ENCODE data around the gene KCNA3.

Gene KCNA3

GRCh38 chr1:110633646-110634030 is 41.1 kb downstream of the KCNA3 start:
- H3K4me3 ChIP-seq (ENCODE audit: control insufficient read depth, low read depth, low read length), result no peak overlapping the region
- no peak for DNase-seq (ENCODE audit: low read depth)
- TF ChIP-seq CTCF (IDR thresholded peaks at IDR 0.05; ENCODE audit: control insufficient read depth, insufficient read depth, low read depth, low read length, missing control alignments), result no peak

DNA sequence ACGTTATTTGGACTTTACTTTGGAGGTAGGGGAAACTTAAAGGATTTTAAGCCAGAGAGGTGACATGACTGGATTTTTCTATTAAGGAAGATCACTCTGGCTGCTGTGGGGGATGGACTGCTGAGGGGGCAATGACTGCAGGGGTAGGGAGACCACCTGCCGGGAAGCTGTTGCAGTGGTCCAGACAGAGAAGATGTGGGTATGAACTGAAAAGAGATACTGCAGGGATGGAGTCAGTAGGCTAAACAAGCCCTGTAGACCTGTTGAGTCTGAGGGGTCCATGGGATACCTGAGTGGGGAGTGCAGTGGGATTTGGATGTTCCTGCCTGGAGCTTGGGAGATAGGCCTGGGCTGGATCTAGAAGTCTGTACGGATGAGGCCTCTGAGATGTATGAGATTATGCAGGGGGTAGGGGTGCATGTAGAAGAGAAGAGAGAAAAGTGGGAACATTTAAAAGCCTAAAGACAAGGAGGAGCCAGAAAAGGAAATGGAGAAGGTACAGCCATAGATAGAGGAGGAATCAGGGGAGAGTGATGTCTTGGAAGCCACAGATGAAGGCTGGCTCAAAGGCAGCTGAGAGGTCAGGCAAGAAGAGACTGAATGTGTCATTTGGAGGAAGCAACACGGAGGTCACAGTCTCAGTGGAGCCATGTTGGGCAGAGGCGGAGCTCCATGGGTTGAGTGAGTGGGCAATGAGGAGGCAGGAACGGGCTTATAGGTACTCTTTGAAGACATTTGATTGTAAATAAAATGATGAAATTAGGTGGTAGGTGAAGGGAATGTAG is 42.7 kb downstream of the KCNA3 start:
- DNase-seq (ENCODE audit: low read depth), result no peak
- no peak overlapping the region for H3K4me3 ChIP-seq (ENCODE audit: control insufficient read depth, low read depth, low read length)
- TF ChIP-seq CTCF (IDR thresholded peaks at IDR 0.05; ENCODE audit: control insufficient read depth, insufficient read depth, low read depth, low read length, missing control alignments), result no peak

DNA sequence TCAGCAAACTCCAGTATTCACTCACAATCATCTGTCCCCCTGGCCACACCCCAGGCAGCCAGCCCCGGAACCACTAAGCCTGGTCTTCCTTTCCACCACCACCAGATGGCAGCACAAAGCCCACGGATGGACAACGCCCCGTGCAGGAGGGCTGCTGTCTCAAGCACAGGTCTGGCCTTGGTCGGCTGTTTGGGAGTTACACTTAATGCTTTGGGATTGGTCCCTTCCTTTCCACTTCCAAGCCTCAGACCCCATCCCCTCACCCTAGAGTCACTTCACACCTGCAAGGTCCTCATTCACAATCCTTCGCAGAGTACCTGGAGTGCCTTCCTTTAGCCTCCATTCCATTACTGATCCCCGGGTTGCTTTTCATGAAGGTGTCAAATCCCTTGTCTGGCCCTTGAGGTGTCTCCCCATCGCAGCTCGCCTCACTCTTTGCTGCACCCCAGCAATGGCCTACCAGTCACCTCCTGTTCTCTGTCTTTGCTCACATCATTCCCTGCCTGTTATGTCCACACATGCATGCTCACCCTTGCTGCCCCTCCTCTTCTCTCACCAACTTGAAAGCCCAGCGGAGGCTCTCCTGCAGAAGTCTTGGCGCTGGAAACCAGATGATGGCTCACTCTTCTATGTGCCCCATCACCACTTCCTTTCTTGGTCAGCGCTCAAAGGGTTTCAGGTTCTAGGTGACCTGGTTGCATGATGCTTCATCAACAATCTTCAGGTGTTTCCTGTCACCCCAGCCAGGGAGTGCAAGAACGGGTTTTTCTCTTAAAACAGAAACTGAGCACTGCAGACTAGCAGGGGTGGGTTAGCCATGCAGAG is 43.7 kb downstream of the KCNA3 start:
- TF ChIP-seq CTCF (IDR thresholded peaks at IDR 0.05; ENCODE audit: control insufficient read depth, insufficient read depth, low read depth, low read length, missing control alignments), result peak; percentile 90
- no peak overlapping the region for H3K4me3 ChIP-seq (ENCODE audit: control insufficient read depth, low read depth, low read length)
- DNase-seq (ENCODE audit: low read depth), result no peak

- no peak overlapping the region for H3K4me3 ChIP-seq (ENCODE audit: control insufficient read depth, low read depth, low read length)
- TF ChIP-seq CTCF (IDR thresholded peaks at IDR 0.05; ENCODE audit: control insufficient read depth, insufficient read depth, low read depth, low read length, missing control alignments), result no peak
- DNase-seq (ENCODE audit: low read depth), result no peak
These were observed 46.2 kb downstream of the KCNA3 start for GRCh38 chr1:110628323-110629105.

DNA sequence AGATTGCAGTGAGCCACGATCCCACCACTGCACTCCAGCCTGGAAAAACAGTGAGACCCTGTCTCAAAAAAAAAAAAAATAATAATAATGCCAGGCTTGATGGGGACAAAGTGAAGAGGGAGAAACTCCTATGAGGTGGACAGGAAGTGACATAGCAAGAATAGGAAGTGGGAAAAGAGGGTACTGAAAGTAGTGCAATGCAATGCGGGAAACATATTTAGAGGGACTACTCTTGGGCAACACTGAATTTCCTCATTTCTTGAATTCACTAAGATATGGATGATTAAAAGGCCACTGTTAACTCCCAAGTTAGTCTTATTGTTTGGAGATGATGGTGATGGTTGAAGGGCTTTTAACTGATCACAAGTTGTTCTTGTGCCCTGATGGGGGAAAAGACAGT is 47.0 kb downstream of the KCNA3 start:
- no peak for DNase-seq (ENCODE audit: low read depth)
- no peak for TF ChIP-seq CTCF (IDR thresholded peaks at IDR 0.05; ENCODE audit: control insufficient read depth, insufficient read depth, low read depth, low read length, missing control alignments)
- no peak overlapping the region for H3K4me3 ChIP-seq (ENCODE audit: control insufficient read depth, low read depth, low read length)

- no peak overlapping the region for H3K4me3 ChIP-seq (ENCODE audit: control insufficient read depth, low read depth, low read length)
- DNase-seq (ENCODE audit: low read depth), result no peak
- TF ChIP-seq CTCF (IDR thresholded peaks at IDR 0.05; ENCODE audit: control insufficient read depth, insufficient read depth, low read depth, low read length, missing control alignments), result no peak
These were observed 47.9 kb downstream of the KCNA3 start for GRCh38 chr1:110626889-110627288.
